Ishikawa (cell line): ENCODE data around the gene LSM14B.

ENCODE experiments used
- CEBPB ChIP-seq: IDR thresholded peaks from 2 replicates; pipeline ENCODE4 v1.6.1; 2012
- CREB1 ChIP-seq: IDR thresholded peaks from 2 replicates; pipeline ENCODE4 v1.6.1; 2012; ENCODE audit warnings: low read depth
- EGR1 ChIP-seq: IDR thresholded peaks from 2 replicates; pipeline ENCODE4 v1.6.1; 2012
- EP300 ChIP-seq: IDR thresholded peaks from 2 replicates; pipeline ENCODE4 v1.6.1; 2012; ENCODE audit warnings: borderline replicate concordance
- FOXM1 ChIP-seq: IDR thresholded peaks from 2 replicates; pipeline ENCODE4 v1.6.1; 2012; ENCODE audit warnings: low read depth, borderline replicate concordance
- NFIC ChIP-seq: IDR thresholded peaks from 2 replicates; pipeline ENCODE4 v1.6.1; 2012
- RAD21 ChIP-seq: IDR thresholded peaks from 2 replicates; pipeline ENCODE4 v1.6.1; 2012; ENCODE audit warnings: low read depth
- TAF1 ChIP-seq: IDR thresholded peaks from 2 replicates; pipeline ENCODE4 v1.6.1; 2012; ENCODE audit warnings: low read depth, mild to moderate bottlenecking
- TCF12 ChIP-seq: IDR thresholded peaks from 2 replicates; pipeline ENCODE4 v1.6.1; 2012; ENCODE audit warnings: low read depth
- TEAD4 ChIP-seq: IDR thresholded peaks from 2 replicates; pipeline ENCODE4 v1.6.1; 2012
- YY1 ChIP-seq: IDR thresholded peaks from 2 replicates; pipeline ENCODE4 v1.6.1; 2012; ENCODE audit warnings: low read depth
- ZBTB7A ChIP-seq: IDR thresholded peaks from 2 replicates; pipeline ENCODE4 v1.6.1; 2012; ENCODE audit warnings: low read depth
- TF ChIP-seq, protein P1 (sequence below): IDR thresholded peaks from 2 replicates; pipeline ENCODE4 v1.6.1; 2012; ENCODE audit warnings: low read depth, mild to moderate bottlenecking
- TF ChIP-seq, protein P2 (sequence below): IDR thresholded peaks from 2 replicates; pipeline ENCODE4 v1.6.1; 2012
- TF ChIP-seq, protein P3 (sequence below): IDR thresholded peaks from 2 replicates; pipeline ENCODE4 v1.6.1; 2012

Gene LSM14B

DNA sequence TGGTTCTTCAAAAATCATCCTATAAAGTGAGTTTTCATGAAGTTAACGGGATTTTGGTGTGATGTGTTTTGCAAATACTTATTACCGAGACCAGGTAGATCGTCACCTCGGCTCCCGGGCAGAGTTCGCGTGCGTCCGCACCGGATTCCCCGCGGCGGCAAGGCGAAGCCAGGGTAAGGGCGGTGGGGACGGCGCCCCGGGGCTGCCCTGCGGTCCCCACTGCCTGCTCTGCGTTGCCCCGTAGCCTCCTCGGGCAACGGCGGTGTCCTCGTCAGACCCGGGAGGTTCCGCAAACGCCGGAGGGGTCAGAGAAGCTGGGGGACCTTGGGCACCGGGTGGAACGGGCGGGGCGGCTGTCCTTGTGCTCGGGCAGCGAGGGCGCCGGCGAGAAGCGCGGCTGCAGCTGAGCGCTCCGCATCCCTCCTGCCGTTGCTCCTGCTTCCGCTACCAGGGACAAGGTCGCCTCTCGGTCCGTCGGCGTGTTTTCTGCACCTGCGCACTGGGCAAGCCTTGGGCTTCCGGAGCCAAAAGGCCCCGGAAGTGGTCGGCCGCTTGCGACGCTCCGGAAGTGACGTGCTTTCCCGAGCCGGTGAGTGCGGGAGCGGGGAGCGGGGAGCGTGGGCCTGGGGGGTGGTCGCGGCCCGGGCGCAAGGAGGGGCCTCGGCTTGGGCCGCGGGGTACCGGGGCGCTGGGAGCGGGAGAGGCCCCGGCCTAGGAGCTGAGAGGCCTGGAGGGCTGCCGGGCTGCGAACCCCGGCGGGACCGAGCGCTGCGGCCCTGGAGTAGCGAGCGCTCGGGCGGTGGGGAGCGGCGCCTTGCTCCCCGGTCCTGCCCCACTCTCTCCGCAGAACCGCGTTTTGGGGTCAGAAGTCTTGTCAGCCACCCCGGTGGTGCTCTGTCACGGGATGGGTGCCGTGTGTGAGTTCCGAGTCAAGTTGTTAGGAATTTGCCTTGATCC lies 60.5 kb downstream of the LSM14B start, which contains the start of gene MTG2:
Gene MTG2 (plus strand): TSS at position 560 of the 957 bp plus-strand sequence. CDS start 10,393 bp downstream, outside the sequence.
- TF ChIP-seq TAF1 = peak; percentile 81
- TF ChIP-seq, protein P1, sequence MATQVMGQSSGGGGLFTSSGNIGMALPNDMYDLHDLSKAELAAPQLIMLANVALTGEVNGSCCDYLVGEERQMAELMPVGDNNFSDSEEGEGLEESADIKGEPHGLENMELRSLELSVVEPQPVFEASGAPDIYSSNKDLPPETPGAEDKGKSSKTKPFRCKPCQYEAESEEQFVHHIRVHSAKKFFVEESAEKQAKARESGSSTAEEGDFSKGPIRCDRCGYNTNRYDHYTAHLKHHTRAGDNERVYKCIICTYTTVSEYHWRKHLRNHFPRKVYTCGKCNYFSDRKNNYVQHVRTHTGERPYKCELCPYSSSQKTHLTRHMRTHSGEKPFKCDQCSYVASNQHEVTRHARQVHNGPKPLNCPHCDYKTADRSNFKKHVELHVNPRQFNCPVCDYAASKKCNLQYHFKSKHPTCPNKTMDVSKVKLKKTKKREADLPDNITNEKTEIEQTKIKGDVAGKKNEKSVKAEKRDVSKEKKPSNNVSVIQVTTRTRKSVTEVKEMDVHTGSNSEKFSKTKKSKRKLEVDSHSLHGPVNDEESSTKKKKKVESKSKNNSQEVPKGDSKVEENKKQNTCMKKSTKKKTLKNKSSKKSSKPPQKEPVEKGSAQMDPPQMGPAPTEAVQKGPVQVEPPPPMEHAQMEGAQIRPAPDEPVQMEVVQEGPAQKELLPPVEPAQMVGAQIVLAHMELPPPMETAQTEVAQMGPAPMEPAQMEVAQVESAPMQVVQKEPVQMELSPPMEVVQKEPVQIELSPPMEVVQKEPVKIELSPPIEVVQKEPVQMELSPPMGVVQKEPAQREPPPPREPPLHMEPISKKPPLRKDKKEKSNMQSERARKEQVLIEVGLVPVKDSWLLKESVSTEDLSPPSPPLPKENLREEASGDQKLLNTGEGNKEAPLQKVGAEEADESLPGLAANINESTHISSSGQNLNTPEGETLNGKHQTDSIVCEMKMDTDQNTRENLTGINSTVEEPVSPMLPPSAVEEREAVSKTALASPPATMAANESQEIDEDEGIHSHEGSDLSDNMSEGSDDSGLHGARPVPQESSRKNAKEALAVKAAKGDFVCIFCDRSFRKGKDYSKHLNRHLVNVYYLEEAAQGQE = 0 out of 2 replicates have a peak, but pooled peaks have one; percentile 33
- no peak for TF ChIP-seq RAD21
- TF ChIP-seq CEBPB = no peak
- TF ChIP-seq FOXM1 = no peak
- TF ChIP-seq EGR1 = no peak
- peak; percentile 58; the same call in 1 of the 2 replicates for TF ChIP-seq YY1
- TF ChIP-seq, protein P2, sequence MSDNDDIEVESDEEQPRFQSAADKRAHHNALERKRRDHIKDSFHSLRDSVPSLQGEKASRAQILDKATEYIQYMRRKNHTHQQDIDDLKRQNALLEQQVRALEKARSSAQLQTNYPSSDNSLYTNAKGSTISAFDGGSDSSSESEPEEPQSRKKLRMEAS = peak; percentile 71
- peak; percentile 92 for TF ChIP-seq CREB1
- no peak; the same call in 1 of the 2 replicates for TF ChIP-seq EP300
- peak; percentile 38; the same call in 1 of the 2 replicates for TF ChIP-seq TEAD4
- peak; percentile 48; the same call in 1 of the 2 replicates for TF ChIP-seq TCF12

DNA sequence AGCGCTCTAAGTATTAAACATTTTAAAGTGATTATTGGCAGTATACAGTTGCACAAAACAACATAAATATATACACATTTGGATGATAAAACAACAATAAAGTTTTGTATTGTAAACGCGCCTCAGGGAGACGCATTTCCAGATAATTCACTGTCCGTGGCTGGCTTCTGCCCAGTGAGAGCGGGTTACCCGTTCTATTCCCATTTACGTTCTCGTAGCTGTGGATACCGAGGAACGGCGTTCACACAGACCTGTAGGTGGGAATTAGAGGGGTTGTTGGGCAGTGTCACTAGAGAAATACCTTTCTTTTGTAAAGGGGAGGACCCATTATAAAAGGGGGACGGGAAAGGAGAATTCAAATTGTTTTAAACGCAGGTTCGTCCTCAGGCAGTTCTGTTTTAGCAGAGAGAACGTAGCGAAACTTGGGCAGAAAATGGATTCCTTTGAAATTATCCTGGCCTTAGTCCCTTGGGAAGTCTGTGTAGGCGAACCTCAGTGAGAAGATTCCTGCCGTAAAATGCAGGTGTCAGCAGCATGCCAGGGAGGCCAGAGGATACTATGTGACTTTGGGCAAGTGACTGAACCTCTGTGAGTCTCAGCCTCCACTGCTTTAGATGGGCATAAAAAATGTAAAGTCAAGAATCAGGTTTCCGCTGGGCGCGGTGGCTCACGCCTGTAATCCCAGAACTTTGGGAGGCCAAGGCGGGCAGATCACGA lies 61.3 kb downstream of the LSM14B start:
- no peak for TF ChIP-seq EP300
- TF ChIP-seq RAD21 = no peak
- TF ChIP-seq, protein P1 = no peak
- no peak for TF ChIP-seq NFIC
- no peak for TF ChIP-seq TEAD4
- TF ChIP-seq ZBTB7A = no peak
- no peak for TF ChIP-seq CREB1
- no peak for TF ChIP-seq FOXM1
- no peak for TF ChIP-seq TCF12
- TF ChIP-seq YY1 = no peak
- no peak for TF ChIP-seq CEBPB
- no peak for TF ChIP-seq EGR1
- TF ChIP-seq, protein P3, sequence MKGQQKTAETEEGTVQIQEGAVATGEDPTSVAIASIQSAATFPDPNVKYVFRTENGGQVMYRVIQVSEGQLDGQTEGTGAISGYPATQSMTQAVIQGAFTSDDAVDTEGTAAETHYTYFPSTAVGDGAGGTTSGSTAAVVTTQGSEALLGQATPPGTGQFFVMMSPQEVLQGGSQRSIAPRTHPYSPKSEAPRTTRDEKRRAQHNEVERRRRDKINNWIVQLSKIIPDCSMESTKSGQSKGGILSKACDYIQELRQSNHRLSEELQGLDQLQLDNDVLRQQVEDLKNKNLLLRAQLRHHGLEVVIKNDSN = no peak
- TF ChIP-seq TAF1 = no peak
- TF ChIP-seq, protein P2 = no peak
